Measurements from ENCODE around the gene RFTN1.
"Not testable (repeated sequence)": the region's sequence is repeated elsewhere in the genome, so short reads cannot be mapped to it uniquely, and the experiment has no call there.

DNA sequence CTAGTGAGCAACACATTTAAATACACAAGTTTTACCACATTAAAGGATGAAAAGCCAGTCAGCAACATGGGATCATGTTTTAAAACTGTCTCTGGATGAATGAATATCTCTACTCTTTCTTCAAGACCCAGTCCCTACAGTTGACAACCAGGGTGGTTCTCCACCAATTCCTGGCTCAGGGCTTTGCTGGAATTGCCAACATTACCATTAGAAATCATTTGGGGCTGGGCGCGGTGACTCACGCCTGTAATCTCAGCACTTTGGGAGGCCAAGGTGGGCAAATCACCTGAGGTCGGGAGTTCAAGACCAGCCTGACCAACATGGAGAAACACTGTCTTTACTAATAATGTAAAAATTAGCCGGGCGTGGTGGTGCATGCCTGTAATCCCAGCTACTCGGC, 203.0 kb downstream of the RFTN1 start:
- not testable (repeated sequence) for TF ChIP-seq POLR2A (IDR thresholded peaks at IDR 0.05; ENCODE audit: low read length); GATA1 (IDR thresholded peaks at IDR 0.05; ENCODE audit: low read depth, low read length)
